GM21528 (cell line): ENCODE results near the gene KIAA0319L.

Source experiments
- ATAC-seq: cut with Tn5 transposase; IDR thresholded peaks from one replicate; pipeline ENCODE4 v1.9.1; 2021; ENCODE audit warnings: mild to moderate bottlenecking, moderate library complexity; ENCODE audit not compliant: unreplicated experiment, low FRiP score

The KIAA0319L gene

GRCh38 chr1:35539824-35540261 is 17.4 kb downstream of the KIAA0319L start:
- no peak for ATAC-seq

GRCh38 chr1:35539073-35539823 is 18.0 kb downstream of the KIAA0319L start:
- no peak for ATAC-seq

- no peak for ATAC-seq
Observed at GRCh38 chr1:35537806-35538205, 19.4 kb downstream of the KIAA0319L start.

- ATAC-seq = no peak
Observed at GRCh38 chr1:35536556-35537162, 20.5 kb downstream of the KIAA0319L start.

GRCh38 chr1:35535243-35535642 is 22.0 kb downstream of the KIAA0319L start:
- no peak for ATAC-seq

- no peak for ATAC-seq
Observed at GRCh38 chr1:35533586-35533985, 23.6 kb downstream of the KIAA0319L start.

GRCh38 chr1:35532497-35533223 is 24.5 kb downstream of the KIAA0319L start:
- ATAC-seq = no peak

GRCh38 chr1:35531368-35531767 is 25.8 kb downstream of the KIAA0319L start:
- ATAC-seq = no peak

- no peak for ATAC-seq
Observed at GRCh38 chr1:35530946-35531345, 26.3 kb downstream of the KIAA0319L start.

- ATAC-seq = no peak
Observed at GRCh38 chr1:35530168-35530567, 27.0 kb downstream of the KIAA0319L start.

- no peak for ATAC-seq
Observed at GRCh38 chr1:35524106-35524505, 33.1 kb downstream of the KIAA0319L start.

- no peak for ATAC-seq
Observed at GRCh38 chr1:35519432-35519831, 37.8 kb downstream of the KIAA0319L start.

GRCh38 chr1:35518183-35518582 is 39.0 kb downstream of the KIAA0319L start:
- no peak for ATAC-seq

- ATAC-seq = no peak
Observed at GRCh38 chr1:35511305-35511704, 45.9 kb downstream of the KIAA0319L start.

GRCh38 chr1:35509558-35509957 is 47.6 kb downstream of the KIAA0319L start:
- no peak for ATAC-seq

- ATAC-seq = no peak
Observed at GRCh38 chr1:35507947-35508346, 49.3 kb downstream of the KIAA0319L start.

- no peak for ATAC-seq
Observed at GRCh38 chr1:35506960-35507912, 50.0 kb downstream of the KIAA0319L start.

GRCh38 chr1:35505911-35506798 is 51.0 kb downstream of the KIAA0319L start:
- ATAC-seq = no peak

- ATAC-seq = no peak
Observed at GRCh38 chr1:35502242-35502641, 55.0 kb downstream of the KIAA0319L start.
